SH-SY5Y (cell line): ENCODE results near the gene EEF1E1.

Source experiments
- GATA2 ChIP-seq: IDR thresholded peaks from 2 replicates; pipeline ENCODE4 v1.6.1; 2011; ENCODE audit warnings: mild to moderate bottlenecking, low read depth, low read length
- GATA3 ChIP-seq: IDR thresholded peaks from 2 replicates; pipeline ENCODE4 v1.6.1; 2011; ENCODE audit warnings: low read depth, mild to moderate bottlenecking, low read length, moderate library complexity

The EEF1E1 gene

GRCh38 chr6:8108031-8108660 is 5.8 kb upstream of the EEF1E1 start:
- TF ChIP-seq GATA3 (no peak), GATA2 (no peak)

- TF ChIP-seq GATA2 (no peak), GATA3 (no peak)
These were observed 3.4 kb upstream of the EEF1E1 start for GRCh38 chr6:8105791-8106190.

- no peak for TF ChIP-seq GATA3
- TF ChIP-seq GATA2: no peak
These were observed 1.4 kb upstream of the EEF1E1 start for GRCh38 chr6:8103726-8104125.

GRCh38 chr6:8100159-8100854 is 2.0 kb downstream of the EEF1E1 start:
- TF ChIP-seq GATA2: no peak
- no peak for TF ChIP-seq GATA3

- TF ChIP-seq GATA3 (no peak), GATA2 (no peak)
These were observed 11.7 kb downstream of the EEF1E1 start for GRCh38 chr6:8090650-8091049.

GRCh38 chr6:8088886-8089285 is 13.5 kb downstream of the EEF1E1 start:
- TF ChIP-seq GATA3: no peak
- TF ChIP-seq GATA2: no peak

GRCh38 chr6:8087870-8088754 is 14.2 kb downstream of the EEF1E1 start:
- no peak for TF ChIP-seq GATA3
- TF ChIP-seq GATA2: no peak

- TF ChIP-seq GATA2 (no peak), GATA3 (no peak)
These were observed 15.5 kb downstream of the EEF1E1 start for GRCh38 chr6:8086755-8087306.

GRCh38 chr6:8085053-8085511 is 17.3 kb downstream of the EEF1E1 start:
- TF ChIP-seq GATA2: no peak
- TF ChIP-seq GATA3: no peak

GRCh38 chr6:8084586-8084985 is 17.8 kb downstream of the EEF1E1 start:
- no peak for TF ChIP-seq GATA2
- no peak for TF ChIP-seq GATA3

GRCh38 chr6:8082954-8083858 is 19.1 kb downstream of the EEF1E1 start:
- TF ChIP-seq GATA2 (no peak), GATA3 (no peak)

- TF ChIP-seq GATA2: no peak
- no peak for TF ChIP-seq GATA3
These were observed 19.8 kb downstream of the EEF1E1 start for GRCh38 chr6:8082572-8082953.

GRCh38 chr6:8080362-8081151 is 21.8 kb downstream of the EEF1E1 start:
- TF ChIP-seq GATA3 (no peak), GATA2 (no peak)
